ENCODE measurements around the gene PCDHA1. TPM values are rescaled to one million over a fixed set of nuclear protein-coding genes. Genes with fewer than 3 reads are reported as not detected.
"Not testable (repeated sequence)": the region's sequence is repeated elsewhere in the genome, so short reads cannot be mapped to it uniquely, and the experiment has no call there.

The PCDHA1 gene
- total and polyA plus RNA-seq, 2 experiments from 2014 or later = 0.81 to 1.6 TPM

- not testable (repeated sequence) for DNase-seq (ENCODE audit: low spot score); H3K79me2 ChIP-seq (replicated peaks; ENCODE audit: insufficient read depth); H3K4me1 Mint-ChIP-seq; H3K27me3 Mint-ChIP-seq (ENCODE audit: insufficient read depth, low read depth, poor library complexity); H3K27ac Mint-ChIP-seq; H4K20me1 ChIP-seq (replicated peaks; ENCODE audit: insufficient read depth); H3K4me2 ChIP-seq; ATAC-seq; H3F3A ChIP-seq (replicated peaks; ENCODE audit: low read depth); H2AFZ ChIP-seq; H3K36me3 ChIP-seq (ENCODE audit: insufficient read depth); H3K4me3 Mint-ChIP-seq; H3K4me1 ChIP-seq (ENCODE audit: insufficient read depth); H3K27me3 ChIP-seq (ENCODE audit: insufficient read depth); H3K27ac ChIP-seq (ENCODE audit: low read depth); H3K4me3 ChIP-seq; H3K9me2 ChIP-seq (ENCODE audit: insufficient read depth)
- Mint-ChIP-seq H3K36me3 (ENCODE audit: low read depth) (peaks cover 37% of the 10 kb centered on the region), H3K9me3 (peaks cover 19% of the 10 kb centered on the region)
Measured at GRCh38 chr5:140802381-140802780, 16.4 kb downstream of the PCDHA1 start.

GRCh38 chr5:140802781-140803271 lies 16.9 kb downstream of the PCDHA1 start:
- Histone ChIP-seq H3K27me3 (ENCODE audit: insufficient read depth) (no peaks in the 10 kb centered on the region), H3K4me1 (ENCODE audit: insufficient read depth) (0 out of 2 replicates have a peak, but pooled peaks cover 2% of the 10 kb centered on the region), H3K4me3 (no peak overlapping the region), H4K20me1 (replicated peaks; ENCODE audit: insufficient read depth) (no peaks in the 10 kb centered on the region), H3K27ac (ENCODE audit: low read depth) (no peak overlapping the region), H3K79me2 (replicated peaks; ENCODE audit: insufficient read depth) (no peaks in the 10 kb centered on the region), H2AFZ (no peak overlapping the region), H3K4me2 (no peak overlapping the region), H3K9me2 (ENCODE audit: insufficient read depth) (no peaks in the 10 kb centered on the region), H3F3A (replicated peaks; ENCODE audit: low read depth) (no peaks in the 10 kb centered on the region), H3K36me3 (ENCODE audit: insufficient read depth) (no peaks in the 10 kb centered on the region)
- no peak for ATAC-seq
- H3K27ac Mint-ChIP-seq = no peak overlapping the region
- H3K36me3 Mint-ChIP-seq (ENCODE audit: low read depth) = peaks cover 39% of the 10 kb centered on the region
- H3K4me1 Mint-ChIP-seq = peaks cover 4% of the 10 kb centered on the region
- peaks cover 21% of the 10 kb centered on the region for H3K9me3 Mint-ChIP-seq
- TF ChIP-seq POLR2AphosphoS5 (IDR thresholded peaks at IDR 0.05; ENCODE audit: low read depth) = no peak
- no peak for TF ChIP-seq CREB1 (CRISPR knock-in tag; IDR thresholded peaks at IDR 0.05; ENCODE audit: low read depth)
- TF ChIP-seq REST (IDR thresholded peaks at IDR 0.05; ENCODE audit: unreplicated experiment) = no peak
- TF ChIP-seq ETS1 (IDR thresholded peaks at IDR 0.05) = no peak
- TF ChIP-seq EZH2phosphoT487 (IDR thresholded peaks at IDR 0.05; ENCODE audit: unreplicated experiment) = no peak
- no peak for TF ChIP-seq EZH2 (IDR thresholded peaks at IDR 0.05; ENCODE audit: low read depth, unreplicated experiment)
- TF ChIP-seq STAT1 (IDR thresholded peaks at IDR 0.05; ENCODE audit: unreplicated experiment) = no peak
- no peak for TF ChIP-seq CTCF (conservative IDR thresholded peaks at IDR 0.05; ENCODE audit: low read depth in 2 of 2)
- no peak for TF ChIP-seq ZNF114 (CRISPR knock-in tag; IDR thresholded peaks at IDR 0.05)
- no peaks in the 10 kb centered on the region for H3K27me3 Mint-ChIP-seq (ENCODE audit: insufficient read depth, low read depth, poor library complexity)
- no peak overlapping the region for H3K4me3 Mint-ChIP-seq
- DNase-seq (ENCODE audit: low spot score) = no peak
